WTC11 (cell line): ENCODE measurements around the gene SIM2.

Source experiments
- CTCF ChIP-seq: fragments of 200-600 bp; IDR thresholded peaks from 2 replicates; pipeline ENCODE4 v1.8.0; 2022; ENCODE audit warnings: antibody characterized with exemption
- E2F1 ChIP-seq: sonication (generic); formaldehyde crosslinking; IDR thresholded peaks from 2 replicates; pipeline ENCODE4 v1.8.0; 2022; ENCODE audit warnings: mild to moderate bottlenecking, missing genetic modification reagents
- KAT7 ChIP-seq: sonication (generic); formaldehyde crosslinking; IDR thresholded peaks from 2 replicates; pipeline ENCODE4 v1.8.1; 2023; ENCODE audit warnings: missing genetic modification reagents, mild to moderate bottlenecking, borderline replicate concordance
- NFYB ChIP-seq: sonication (generic); formaldehyde crosslinking; conservative IDR thresholded peaks from 2 replicates; pipeline ENCODE4 v1.8.0; 2022; ENCODE audit warnings: low read depth, missing genetic modification reagents
- OVOL2 ChIP-seq: fragments of 250-450 bp; sonication (Bioruptor Pico); IDR thresholded peaks from 2 replicates; pipeline ENCODE4 v1.9.0; 2021; ENCODE audit warnings: mild to moderate bottlenecking, borderline replicate concordance
- TF ChIP-seq, protein P1 (sequence below): sonication (generic); formaldehyde crosslinking; IDR thresholded peaks from 2 replicates; pipeline ENCODE4 v1.8.1; 2022; ENCODE audit warnings: mild to moderate bottlenecking, missing genetic modification reagents, moderate library complexity, borderline replicate concordance

DNA sequence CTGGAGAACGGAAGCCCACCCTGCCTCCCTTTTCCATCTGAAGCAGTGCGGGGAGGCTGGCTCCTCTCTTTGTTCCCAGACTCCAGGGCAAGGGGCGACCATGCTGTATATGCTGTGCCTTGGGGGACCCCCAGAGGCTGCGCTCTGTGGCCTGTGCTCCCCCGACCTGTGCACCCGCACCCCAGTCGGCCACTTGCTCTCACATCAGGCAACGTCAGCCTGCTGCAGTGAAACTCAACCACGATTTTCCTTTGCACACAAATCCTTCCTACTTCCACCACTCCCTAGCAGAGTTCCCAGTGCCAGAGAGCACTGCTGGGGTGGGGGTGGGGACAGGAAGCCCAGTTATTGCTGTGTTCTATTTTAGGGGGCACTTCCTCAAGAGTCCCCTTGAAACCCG, 52.5 kb downstream of the SIM2 start:
- TF ChIP-seq, protein P1, sequence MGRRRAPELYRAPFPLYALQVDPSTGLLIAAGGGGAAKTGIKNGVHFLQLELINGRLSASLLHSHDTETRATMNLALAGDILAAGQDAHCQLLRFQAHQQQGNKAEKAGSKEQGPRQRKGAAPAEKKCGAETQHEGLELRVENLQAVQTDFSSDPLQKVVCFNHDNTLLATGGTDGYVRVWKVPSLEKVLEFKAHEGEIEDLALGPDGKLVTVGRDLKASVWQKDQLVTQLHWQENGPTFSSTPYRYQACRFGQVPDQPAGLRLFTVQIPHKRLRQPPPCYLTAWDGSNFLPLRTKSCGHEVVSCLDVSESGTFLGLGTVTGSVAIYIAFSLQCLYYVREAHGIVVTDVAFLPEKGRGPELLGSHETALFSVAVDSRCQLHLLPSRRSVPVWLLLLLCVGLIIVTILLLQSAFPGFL (CRISPR knock-in tag) = no peak
- TF ChIP-seq CTCF = no peak
- no peak for TF ChIP-seq NFYB (CRISPR knock-in tag)
- no peak for TF ChIP-seq E2F1 (CRISPR knock-in tag)
- no peak for TF ChIP-seq KAT7 (CRISPR knock-in tag)
- no peak for TF ChIP-seq OVOL2 (CRISPR knock-in tag)
